ENCODE results near the gene ADAMTS17.

The ADAMTS17 gene

DNA sequence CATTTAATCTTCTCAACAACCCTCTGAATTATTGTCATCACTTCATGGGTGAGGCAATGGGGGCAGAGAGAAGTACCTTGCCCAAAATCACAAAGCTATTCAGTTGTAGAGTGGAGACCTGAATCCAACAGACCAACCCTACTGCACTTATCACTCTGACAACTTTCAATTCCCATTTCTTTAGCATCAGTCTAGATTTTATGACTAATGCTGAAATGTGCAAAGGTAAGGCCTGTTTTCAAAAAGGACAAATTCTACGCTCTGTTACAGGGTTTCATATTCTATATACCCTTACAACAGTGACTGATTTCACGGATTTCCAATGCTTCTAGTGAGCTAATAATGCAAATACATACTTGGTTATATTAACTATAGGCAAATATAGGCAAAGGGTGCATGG lies 286.0 kb downstream of the ADAMTS17 start:
- no peak overlapping the region for H3K4me2 ChIP-seq (ENCODE audit: low read depth, low read length, poor library complexity, severe bottlenecking)
- H3K4me1 ChIP-seq (ENCODE audit: insufficient read depth, low read length, poor library complexity, severe bottlenecking) = peaks cover 4% of the 10 kb centered on the region
- H3K36me3 ChIP-seq (ENCODE audit: insufficient read depth, low read length) = no peaks in the 10 kb centered on the region
- no peaks in the 10 kb centered on the region for H4K20me1 ChIP-seq (ENCODE audit: insufficient read depth, low read length, poor library complexity, severe bottlenecking)
- H3K79me2 ChIP-seq (ENCODE audit: insufficient read depth, low read length) = no peaks in the 10 kb centered on the region
- H2AFZ ChIP-seq (ENCODE audit: low read length) = no peak overlapping the region
- H3K9ac ChIP-seq (ENCODE audit: low read depth, low read length, poor library complexity, severe bottlenecking) = no peak overlapping the region
- H3K9me3 ChIP-seq (ENCODE audit: insufficient read depth, low read depth, low read length) = no peaks in the 10 kb centered on the region
- H3F3A ChIP-seq (ENCODE audit: low read depth) = no peaks in the 10 kb centered on the region
- H3K9me2 ChIP-seq (replicated peaks; ENCODE audit: low read depth, low read length) = no peaks in the 10 kb centered on the region
- H3K27me3 ChIP-seq (ENCODE audit: insufficient read depth, low read length, poor library complexity, severe bottlenecking) = no peaks in the 10 kb centered on the region
- TF ChIP-seq, protein P1, sequence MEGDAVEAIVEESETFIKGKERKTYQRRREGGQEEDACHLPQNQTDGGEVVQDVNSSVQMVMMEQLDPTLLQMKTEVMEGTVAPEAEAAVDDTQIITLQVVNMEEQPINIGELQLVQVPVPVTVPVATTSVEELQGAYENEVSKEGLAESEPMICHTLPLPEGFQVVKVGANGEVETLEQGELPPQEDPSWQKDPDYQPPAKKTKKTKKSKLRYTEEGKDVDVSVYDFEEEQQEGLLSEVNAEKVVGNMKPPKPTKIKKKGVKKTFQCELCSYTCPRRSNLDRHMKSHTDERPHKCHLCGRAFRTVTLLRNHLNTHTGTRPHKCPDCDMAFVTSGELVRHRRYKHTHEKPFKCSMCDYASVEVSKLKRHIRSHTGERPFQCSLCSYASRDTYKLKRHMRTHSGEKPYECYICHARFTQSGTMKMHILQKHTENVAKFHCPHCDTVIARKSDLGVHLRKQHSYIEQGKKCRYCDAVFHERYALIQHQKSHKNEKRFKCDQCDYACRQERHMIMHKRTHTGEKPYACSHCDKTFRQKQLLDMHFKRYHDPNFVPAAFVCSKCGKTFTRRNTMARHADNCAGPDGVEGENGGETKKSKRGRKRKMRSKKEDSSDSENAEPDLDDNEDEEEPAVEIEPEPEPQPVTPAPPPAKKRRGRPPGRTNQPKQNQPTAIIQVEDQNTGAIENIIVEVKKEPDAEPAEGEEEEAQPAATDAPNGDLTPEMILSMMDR (conservative IDR thresholded peaks at IDR 0.05; ENCODE audit: low read length) = no peak
- TF ChIP-seq EZH2phosphoT487 (IDR thresholded peaks at IDR 0.05; ENCODE audit: borderline replicate concordance) = no peak
- H3K4me3 ChIP-seq (ENCODE audit: low read length, poor library complexity, severe bottlenecking) = no peak overlapping the region

DNA sequence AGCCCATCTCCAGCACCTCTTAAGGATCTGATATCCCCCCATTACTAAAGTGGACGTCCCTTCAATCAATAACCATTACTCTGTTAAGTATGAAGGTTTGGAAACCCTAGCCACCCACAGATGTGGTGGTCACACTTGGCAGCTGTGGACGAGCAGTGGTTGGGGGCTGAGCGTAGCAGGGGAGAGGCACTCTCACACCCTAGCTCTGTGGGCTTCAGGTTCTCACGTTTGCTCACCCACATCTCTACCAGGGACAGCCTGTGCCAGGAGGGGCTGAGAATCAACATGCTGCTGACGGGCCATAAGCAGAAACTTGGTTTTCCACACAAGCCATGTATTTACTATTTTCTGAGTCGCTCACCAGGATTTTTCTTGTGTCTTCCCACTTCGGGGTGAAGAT lies 287.2 kb downstream of the ADAMTS17 start:
- Histone ChIP-seq H4K20me1 (ENCODE audit: insufficient read depth, low read length, poor library complexity, severe bottlenecking) (no peaks in the 10 kb centered on the region), H3F3A (ENCODE audit: low read depth) (no peaks in the 10 kb centered on the region), H3K4me3 (ENCODE audit: low read length, poor library complexity, severe bottlenecking) (no peak overlapping the region), H3K4me2 (ENCODE audit: low read depth, low read length, poor library complexity, severe bottlenecking) (no peak overlapping the region), H3K9me3 (ENCODE audit: insufficient read depth, low read depth, low read length) (no peaks in the 10 kb centered on the region), H3K9me2 (replicated peaks; ENCODE audit: low read depth, low read length) (no peaks in the 10 kb centered on the region), H3K4me1 (ENCODE audit: insufficient read depth, low read length, poor library complexity, severe bottlenecking) (peaks cover 6% of the 10 kb centered on the region), H3K79me2 (ENCODE audit: insufficient read depth, low read length) (no peaks in the 10 kb centered on the region), H2AFZ (ENCODE audit: low read length) (no peak overlapping the region), H3K36me3 (ENCODE audit: insufficient read depth, low read length) (no peaks in the 10 kb centered on the region), H3K9ac (ENCODE audit: low read depth, low read length, poor library complexity, severe bottlenecking) (no peak overlapping the region), H3K27me3 (ENCODE audit: insufficient read depth, low read length, poor library complexity, severe bottlenecking) (no peaks in the 10 kb centered on the region)
- TF ChIP-seq, protein P1 (conservative IDR thresholded peaks at IDR 0.05; ENCODE audit: low read length) = no peak
- no peak for TF ChIP-seq EZH2phosphoT487 (IDR thresholded peaks at IDR 0.05; ENCODE audit: borderline replicate concordance)

DNA sequence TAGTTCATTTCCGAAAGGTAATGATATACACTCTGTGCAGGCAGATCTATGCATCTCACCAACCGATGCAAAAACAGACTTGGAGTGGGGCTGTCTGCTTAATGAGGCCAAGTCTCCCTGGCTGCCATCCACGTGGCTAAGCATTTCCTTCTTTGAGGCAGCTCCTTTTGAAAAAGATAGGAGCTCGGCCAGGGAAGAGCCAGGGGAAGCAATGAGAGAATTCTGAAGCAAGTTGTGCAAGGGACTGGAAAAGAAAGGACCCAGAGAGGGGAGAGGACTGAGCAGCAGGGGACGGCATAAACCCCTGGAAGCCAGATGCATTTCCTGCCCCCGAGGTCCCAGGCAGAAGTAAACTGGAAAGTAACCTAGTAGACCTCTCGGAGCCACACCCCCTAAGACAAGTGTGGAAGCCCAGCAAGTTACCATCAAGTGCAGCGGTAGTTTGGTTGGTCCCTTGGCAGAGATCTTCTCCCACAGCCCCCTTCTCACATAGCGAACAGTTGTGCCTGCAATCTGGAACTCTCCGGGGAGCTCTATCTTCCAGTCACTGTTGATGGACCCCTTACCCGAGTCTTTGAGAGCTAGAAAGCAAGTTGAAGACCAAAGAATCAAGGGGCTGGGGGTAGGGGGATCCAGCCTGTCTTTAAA lies 288.2 kb downstream of the ADAMTS17 start:
- H3K4me2 ChIP-seq (ENCODE audit: low read depth, low read length, poor library complexity, severe bottlenecking) = no peak overlapping the region
- TF ChIP-seq, protein P1 (conservative IDR thresholded peaks at IDR 0.05; ENCODE audit: low read length) = no peak
- TF ChIP-seq EZH2phosphoT487 (IDR thresholded peaks at IDR 0.05; ENCODE audit: borderline replicate concordance) = no peak
- H4K20me1 ChIP-seq (ENCODE audit: insufficient read depth, low read length, poor library complexity, severe bottlenecking) = no peaks in the 10 kb centered on the region
- H3K79me2 ChIP-seq (ENCODE audit: insufficient read depth, low read length) = no peaks in the 10 kb centered on the region
- peaks cover 6% of the 10 kb centered on the region for H3K4me1 ChIP-seq (ENCODE audit: insufficient read depth, low read length, poor library complexity, severe bottlenecking)
- H3K9me3 ChIP-seq (ENCODE audit: insufficient read depth, low read depth, low read length) = no peaks in the 10 kb centered on the region
- H3K36me3 ChIP-seq (ENCODE audit: insufficient read depth, low read length) = no peaks in the 10 kb centered on the region
- H3K9me2 ChIP-seq (replicated peaks; ENCODE audit: low read depth, low read length) = no peaks in the 10 kb centered on the region
- no peaks in the 10 kb centered on the region for H3F3A ChIP-seq (ENCODE audit: low read depth)
- H2AFZ ChIP-seq (ENCODE audit: low read length) = no peak overlapping the region
- H3K9ac ChIP-seq (ENCODE audit: low read depth, low read length, poor library complexity, severe bottlenecking) = no peak overlapping the region
- no peaks in the 10 kb centered on the region for H3K27me3 ChIP-seq (ENCODE audit: insufficient read depth, low read length, poor library complexity, severe bottlenecking)
- no peak overlapping the region for H3K4me3 ChIP-seq (ENCODE audit: low read length, poor library complexity, severe bottlenecking)
